CD4-positive, alpha-beta T cell (primary cell): ENCODE results near the gene SERPIND1. TPM values are rescaled to one million over a fixed set of nuclear protein-coding genes. Genes with fewer than 3 reads are reported as not detected.

ENCODE experiments used
- ATAC-seq: fragments of 200-7000 bp; cut with Tn5 transposase; one replicate; pipeline ENCODE4 v1.10.0; 2022; ENCODE audit warnings: mild to moderate bottlenecking; ENCODE audit not compliant: poor library complexity
- CTCF ChIA-PET: fragments of 350-600 bp; sonication (Branson Sonifier 250); formaldehyde crosslinking; loops from one replicate; lab custom pipeline; 2021; ENCODE audit warnings: antibody characterized with exemption, inconsistent platforms; lab: Charles Lee
- POLR2A ChIA-PET: fragments of 350-600 bp; sonication (Branson Sonifier 250); formaldehyde crosslinking; loops from one replicate; lab custom pipeline; 2021; ENCODE audit warnings: antibody characterized with exemption, inconsistent platforms; lab: Charles Lee
- DNase-seq, 14 experiments: peaks; one replicate each; pipeline ENCODE4 v3.0.0-alpha.2; 2013 to 2020; ENCODE audit warnings: mixed read lengths in 2 of 14
- H3K27ac ChIP-seq, 2 donors: one replicate each; pipeline versions ENCODE4 v1.5.1 to v1.7.0; 2013; ENCODE audit warnings: low read length in 2 of 2, low read depth in 1 of 2, mild to moderate bottlenecking in 1 of 2
- H3K27me3 ChIP-seq, 2 experiments: 1 replicate in 1 of 2; 2 replicates in 1 of 2; pipeline versions ENCODE4 v1.6.1 to v1.7.0; 2013; ENCODE audit warnings: low read length in 2 of 2, control low read depth in 1 of 2, mild to moderate bottlenecking in 1 of 2, moderate library complexity in 1 of 2; ENCODE audit not compliant: insufficient read depth in 2 of 2, control insufficient read depth in 1 of 2
- H3K36me3 ChIP-seq: one replicate; pipeline ENCODE4 v1.6.1; 2013; ENCODE audit warnings: low read length, control low read depth; ENCODE audit not compliant: insufficient read depth
- H3K4me1 ChIP-seq: one replicate; pipeline ENCODE4 v1.6.1; 2013; ENCODE audit warnings: low read length, control low read depth; ENCODE audit not compliant: insufficient read depth
- H3K4me3 ChIP-seq: one replicate; pipeline ENCODE4 v1.5.1; 2013; ENCODE audit warnings: mild to moderate bottlenecking, low read length, moderate library complexity
- H3K9me3 ChIP-seq, 2 experiments: 1 replicate in 1 of 2; 2 replicates in 1 of 2; pipeline versions ENCODE4 v1.6.1 to v1.7.0; 2013; ENCODE audit warnings: low read length in 2 of 2, mild to moderate bottlenecking in 2 of 2, control low read depth in 1 of 2, moderate library complexity in 1 of 2; ENCODE audit not compliant: control insufficient read depth in 1 of 2, insufficient read depth in 1 of 2
- H3K27ac Mint-ChIP-seq: one replicate; pipeline ENCODE4 v1.8.0; 2020; ENCODE audit warnings: mixed read lengths
- H3K27me3 Mint-ChIP-seq: one replicate; pipeline ENCODE4 v1.8.0; 2021; ENCODE audit warnings: mixed read lengths
- H3K36me3 Mint-ChIP-seq: one replicate; pipeline ENCODE4 v1.8.0; 2021; ENCODE audit warnings: low read depth, mixed read lengths
- H3K4me1 Mint-ChIP-seq: one replicate; pipeline ENCODE4 v1.8.0; 2021; ENCODE audit warnings: low read depth, mixed read lengths
- H3K4me3 Mint-ChIP-seq: one replicate; pipeline ENCODE4 v1.8.0; 2020; ENCODE audit warnings: mild to moderate bottlenecking, mixed read lengths
- H3K9me3 Mint-ChIP-seq: one replicate; pipeline ENCODE4 v1.8.0; 2020; ENCODE audit warnings: mixed read lengths
- intact Hi-C, 2 experiments: fragments of 100-400 bp; cut with DNase I in 1 of 2; cut with micrococcal nuclease in 1 of 2; formaldehyde crosslinking; loops; one replicate each; pipeline versions ENCODE4 v1.15.1 to v1.9.0; 2023 to 2025; cut with DNase I, micrococcal nuclease
- total RNA-seq, 174 experiments: library from RNA in 2 of 174; stranded (reverse) in 2 of 174; gene quantifications; one replicate each; pipeline ENCODE4 v1.2.3 and lab custom pipeline; 2021 to 2026
- TF ChIP-seq, protein P1 (sequence below): fragments of 200-600 bp; IDR thresholded peaks from one replicate; pipeline ENCODE4 v1.8.0; 2022; ENCODE audit warnings: antibody characterized with exemption, mild to moderate bottlenecking

SERPIND1 gene
- total RNA-seq, 2 experiments from 2014 or later: not detected

DNA sequence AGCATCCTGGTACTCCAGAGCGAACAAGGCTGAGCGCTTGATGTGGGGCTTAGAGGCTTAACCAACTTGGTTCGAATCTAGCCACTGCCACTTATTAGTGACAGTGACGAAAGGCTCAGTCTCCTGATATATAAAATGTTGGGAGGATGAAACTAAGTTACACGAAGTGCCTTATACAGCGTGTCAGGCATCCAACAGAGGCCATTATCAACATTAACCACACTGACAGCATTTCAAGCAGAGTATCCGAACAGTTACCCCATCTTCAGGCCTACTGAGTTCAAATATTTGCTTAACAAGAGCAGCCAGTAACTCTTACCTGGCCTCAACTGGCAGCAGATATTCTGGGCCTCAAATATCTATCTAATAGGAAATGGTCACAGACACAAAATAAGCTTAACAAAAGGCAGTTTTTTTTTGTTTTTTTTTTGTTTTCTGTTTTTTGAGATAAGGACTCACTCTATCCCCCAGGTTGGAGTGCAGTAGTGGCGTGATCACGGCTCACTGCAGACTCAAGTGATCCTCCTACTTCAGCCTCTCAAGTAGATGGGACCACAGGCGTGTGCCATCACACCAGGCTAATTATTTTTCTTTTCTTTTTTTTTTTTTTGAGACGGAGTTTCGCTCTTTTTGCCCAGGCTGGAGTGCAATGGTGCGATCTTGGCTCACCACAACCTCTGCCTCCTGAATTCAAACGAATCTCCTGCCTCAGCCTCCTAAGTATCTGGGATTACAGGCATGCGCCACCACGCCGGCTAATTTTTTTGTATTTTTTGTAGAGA lies 2.9 kb downstream of the SERPIND1 start:
- no peaks in the 10 kb centered on the region for H3K27me3 ChIP-seq
- H3K4me3 ChIP-seq: no peak overlapping the region
- TF ChIP-seq, protein P1, sequence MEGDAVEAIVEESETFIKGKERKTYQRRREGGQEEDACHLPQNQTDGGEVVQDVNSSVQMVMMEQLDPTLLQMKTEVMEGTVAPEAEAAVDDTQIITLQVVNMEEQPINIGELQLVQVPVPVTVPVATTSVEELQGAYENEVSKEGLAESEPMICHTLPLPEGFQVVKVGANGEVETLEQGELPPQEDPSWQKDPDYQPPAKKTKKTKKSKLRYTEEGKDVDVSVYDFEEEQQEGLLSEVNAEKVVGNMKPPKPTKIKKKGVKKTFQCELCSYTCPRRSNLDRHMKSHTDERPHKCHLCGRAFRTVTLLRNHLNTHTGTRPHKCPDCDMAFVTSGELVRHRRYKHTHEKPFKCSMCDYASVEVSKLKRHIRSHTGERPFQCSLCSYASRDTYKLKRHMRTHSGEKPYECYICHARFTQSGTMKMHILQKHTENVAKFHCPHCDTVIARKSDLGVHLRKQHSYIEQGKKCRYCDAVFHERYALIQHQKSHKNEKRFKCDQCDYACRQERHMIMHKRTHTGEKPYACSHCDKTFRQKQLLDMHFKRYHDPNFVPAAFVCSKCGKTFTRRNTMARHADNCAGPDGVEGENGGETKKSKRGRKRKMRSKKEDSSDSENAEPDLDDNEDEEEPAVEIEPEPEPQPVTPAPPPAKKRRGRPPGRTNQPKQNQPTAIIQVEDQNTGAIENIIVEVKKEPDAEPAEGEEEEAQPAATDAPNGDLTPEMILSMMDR: no peak
- no peaks in the 10 kb centered on the region for H3K4me1 Mint-ChIP-seq
- no peak for DNase-seq
- no peaks in the 10 kb centered on the region for H3K9me3 ChIP-seq
- no peaks in the 10 kb centered on the region for H3K9me3 Mint-ChIP-seq
- H3K27me3 Mint-ChIP-seq: no peaks in the 10 kb centered on the region
- no peak overlapping the region for H3K27ac Mint-ChIP-seq
- H3K36me3 Mint-ChIP-seq: peaks cover 66% of the 10 kb centered on the region
- POLR2A ChIA-PET: no interaction called here
- intact Hi-C loops: no loop called here
- H3K36me3 ChIP-seq: peaks cover 56% of the 10 kb centered on the region
- CTCF ChIA-PET: no interaction called here
- H3K4me1 ChIP-seq: no peaks in the 10 kb centered on the region
- no peak for ATAC-seq
- no peak overlapping the region for H3K27ac ChIP-seq
- no peak overlapping the region for H3K4me3 Mint-ChIP-seq

GRCh38 chr22:20777420-20778177 lies 3.7 kb downstream of the SERPIND1 start:
- Mint-ChIP-seq H3K36me3 (peaks cover 64% of the 10 kb centered on the region), H3K4me1 (no peaks in the 10 kb centered on the region)
- ATAC-seq: no peak

DNA sequence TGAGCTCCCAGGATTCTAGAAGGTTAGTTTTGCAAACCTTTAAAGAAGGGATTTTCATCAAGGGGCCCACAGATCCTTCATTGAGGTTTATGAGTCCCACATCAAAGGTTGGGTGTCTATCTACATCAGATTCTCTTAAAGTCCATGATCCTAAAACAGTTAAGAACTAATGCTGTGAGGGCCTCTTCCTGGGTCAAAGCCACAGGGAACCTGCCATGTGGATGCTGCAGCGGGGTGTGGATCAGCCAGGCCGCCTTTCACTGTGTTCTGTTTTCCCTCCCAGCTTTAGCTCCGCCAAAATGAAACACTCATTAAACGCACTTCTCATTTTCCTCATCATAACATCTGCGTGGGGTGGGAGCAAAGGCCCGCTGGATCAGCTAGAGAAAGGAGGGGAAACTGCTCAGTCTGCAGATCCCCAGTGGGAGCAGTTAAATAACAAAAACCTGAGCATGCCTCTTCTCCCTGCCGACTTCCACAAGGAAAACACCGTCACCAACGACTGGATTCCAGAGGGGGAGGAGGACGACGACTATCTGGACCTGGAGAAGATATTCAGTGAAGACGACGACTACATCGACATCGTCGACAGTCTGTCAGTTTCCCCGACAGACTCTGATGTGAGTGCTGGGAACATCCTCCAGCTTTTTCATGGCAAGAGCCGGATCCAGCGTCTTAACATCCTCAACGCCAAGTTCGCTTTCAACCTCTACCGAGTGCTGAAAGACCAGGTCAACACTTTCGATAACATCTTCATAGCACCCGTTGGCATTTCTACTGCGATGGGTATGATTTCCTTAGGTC lies 5.3 kb downstream of the SERPIND1 start:
- CTCF ChIA-PET: no interaction called here
- no peak overlapping the region for H3K27ac Mint-ChIP-seq
- H3K4me1 Mint-ChIP-seq: peaks cover 1% of the 10 kb centered on the region
- intact Hi-C loops: no loop called here
- Histone ChIP-seq H3K4me1 (no peaks in the 10 kb centered on the region), H3K27me3 (no peaks in the 10 kb centered on the region), H3K36me3 (peaks cover 64% of the 10 kb centered on the region), H3K4me3 (no peak overlapping the region), H3K9me3 (no peaks in the 10 kb centered on the region), H3K27ac (no peak overlapping the region)
- H3K4me3 Mint-ChIP-seq: no peak overlapping the region
- peaks cover 57% of the 10 kb centered on the region for H3K36me3 Mint-ChIP-seq
- H3K27me3 Mint-ChIP-seq: no peaks in the 10 kb centered on the region
- ATAC-seq (no peak), DNase-seq (no peak)
- no peaks in the 10 kb centered on the region for H3K9me3 Mint-ChIP-seq
- TF ChIP-seq, protein P1: no peak
- POLR2A ChIA-PET: no interaction called here

More at GRCh38 chr22:20777420-20778177, 3.7 kb downstream of the SERPIND1 start:
- H3K27ac ChIP-seq: no peak overlapping the region
- no peaks in the 10 kb centered on the region for H3K4me1 ChIP-seq
- intact Hi-C loops: no loop called here
- no peaks in the 10 kb centered on the region for H3K27me3 ChIP-seq
- H3K9me3 ChIP-seq: no peaks in the 10 kb centered on the region
- no peaks in the 10 kb centered on the region for H3K9me3 Mint-ChIP-seq
- no peaks in the 10 kb centered on the region for H3K27me3 Mint-ChIP-seq
- TF ChIP-seq, protein P1: no peak
- H3K4me3 Mint-ChIP-seq: no peak overlapping the region
- CTCF ChIA-PET: no interaction called here
- POLR2A ChIA-PET: no interaction called here
- DNase-seq: no peak
- H3K4me3 ChIP-seq: no peak overlapping the region
- peaks cover 53% of the 10 kb centered on the region for H3K36me3 ChIP-seq
- H3K27ac Mint-ChIP-seq: no peak overlapping the region
